Activated CD4-positive, alpha-beta memory T cell treated with anti-CD3 and anti-CD28 coated beads, Interleukin-2, amount 10 ng/mL, durations not matched to agents 7 days and 5 days (primary cell): ENCODE results near the gene TSPO. TPM values are rescaled to one million over a fixed set of nuclear protein-coding genes. Genes with fewer than 3 reads are reported as not detected.

Experiments used
- CTCF ChIA-PET: fragments of 350-600 bp; sonication (Branson Sonifier 250); formaldehyde crosslinking; loops from one replicate; lab custom pipeline; 2021; ENCODE audit warnings: antibody characterized with exemption, inconsistent platforms; lab: Charles Lee
- POLR2A ChIA-PET: fragments of 350-600 bp; sonication (Branson Sonifier 250); formaldehyde crosslinking; loops from one replicate; lab custom pipeline; 2021; ENCODE audit warnings: antibody characterized with exemption; lab: Charles Lee
- DNase-seq: peaks from one replicate; pipeline ENCODE4 v3.0.0-alpha.2; 2020
- H3K27ac Mint-ChIP-seq: one replicate; pipeline ENCODE4 v1.8.0; 2021; ENCODE audit warnings: mild to moderate bottlenecking, mixed read lengths
- H3K27me3 Mint-ChIP-seq: one replicate; pipeline ENCODE4 v1.8.0; 2021; ENCODE audit warnings: mixed read lengths
- H3K36me3 Mint-ChIP-seq: one replicate; pipeline ENCODE4 v1.8.0; 2021; ENCODE audit warnings: low read depth, mixed read lengths
- H3K4me1 Mint-ChIP-seq: one replicate; pipeline ENCODE4 v1.8.0; 2021; ENCODE audit warnings: mixed read lengths
- H3K4me3 Mint-ChIP-seq: one replicate; pipeline ENCODE4 v1.8.0; 2021; ENCODE audit warnings: mild to moderate bottlenecking, mixed read lengths
- H3K9me3 Mint-ChIP-seq: one replicate; pipeline ENCODE4 v1.8.0; 2021; ENCODE audit warnings: mixed read lengths
- total RNA-seq, 2 experiments: library from RNA; stranded (reverse); gene quantifications; one replicate each; pipeline ENCODE4 v1.2.3, GENCODE V29; 2021

TSPO gene
- total RNA-seq, 2 experiments from 2014 or later = 133 TPM

- CTCF ChIA-PET = interaction anchor here (0.7 to 1.9 kb wide), 20 partner anchors 8 to 565 kb away, joined by 3 to 9 read pairs (median 4); partner anchors contain the start of gene MCAT
- Mint-ChIP-seq H3K9me3 (no peaks in the 10 kb centered on the region), H3K27me3 (peaks cover 3% of the 10 kb centered on the region), H3K4me3 (peak overlapping the region; percentile 80), H3K4me1 (peaks cover 37% of the 10 kb centered on the region), H3K27ac (peak overlapping the region; percentile 92), H3K36me3 (peaks cover 10% of the 10 kb centered on the region)
- DNase-seq = peak; percentile 97
- POLR2A ChIA-PET = interaction anchor here (0.8 to 4.5 kb wide), 16 partner anchors 10 to 994 kb away, joined by 3 to 29 read pairs (median 4); partner anchors contain the start of genes BIK, MCAT, PARVG and POLDIP3
Observed at GRCh38 chr22:43187171-43188099, 36.1 kb downstream of the TSPO start.

- Mint-ChIP-seq H3K27me3 (peaks cover 3% of the 10 kb centered on the region), H3K4me1 (peaks cover 29% of the 10 kb centered on the region), H3K4me3 (peak overlapping the region; percentile 3), H3K36me3 (peaks cover 10% of the 10 kb centered on the region), H3K27ac (peak overlapping the region; percentile 23), H3K9me3 (no peaks in the 10 kb centered on the region)
- no peak for DNase-seq
- POLR2A ChIA-PET = interaction anchor here (1.0 kb wide), 1 partner anchor 75 kb away, joined by 3 read pairs; no protein-coding TSS in a partner anchor
- CTCF ChIA-PET = interaction anchor here (1.9 kb wide), 1 partner anchor 8 kb away, joined by 9 read pairs; no protein-coding TSS in a partner anchor
Observed at GRCh38 chr22:43188829-43189545, 37.6 kb downstream of the TSPO start.

GRCh38 chr22:43191831-43192230, 40.5 kb downstream of the TSPO start:
- CTCF ChIA-PET = no interaction called here
- peaks cover 10% of the 10 kb centered on the region for H3K27me3 Mint-ChIP-seq

GRCh38 chr22:43197271-43197941, 46.0 kb downstream of the TSPO start:
- Mint-ChIP-seq H3K4me1 (no peaks in the 10 kb centered on the region), H3K36me3 (no peaks in the 10 kb centered on the region), H3K27me3 (peaks cover 17% of the 10 kb centered on the region), H3K27ac (no peak overlapping the region), H3K9me3 (no peaks in the 10 kb centered on the region), H3K4me3 (no peak overlapping the region)
- ChIA-PET POLR2A (interaction anchor here (1.4 kb wide), 1 partner anchor 10 kb away, joined by 5 read pairs; no protein-coding TSS in a partner anchor), CTCF (interaction anchor here (2.0 kb wide), 1 partner anchor 9 kb away, joined by 9 read pairs; no protein-coding TSS in a partner anchor)
- DNase-seq = no peak

More at GRCh38 chr22:43191831-43192230, 40.5 kb downstream of the TSPO start:
- DNase-seq = no peak
- no peak overlapping the region for H3K4me3 Mint-ChIP-seq
- H3K36me3 Mint-ChIP-seq = peaks cover 7% of the 10 kb centered on the region
- H3K4me1 Mint-ChIP-seq = peaks cover 13% of the 10 kb centered on the region
- H3K27ac Mint-ChIP-seq = no peak overlapping the region
- POLR2A ChIA-PET = interaction anchor here (1.1 kb wide), 1 partner anchor 28 kb away, joined by 3 read pairs; no protein-coding TSS in a partner anchor
- H3K9me3 Mint-ChIP-seq = no peaks in the 10 kb centered on the region

GRCh38 chr22:43198126-43198525, 46.8 kb downstream of the TSPO start:
- Mint-ChIP-seq H3K36me3 (no peaks in the 10 kb centered on the region), H3K9me3 (no peaks in the 10 kb centered on the region), H3K27me3 (peaks cover 17% of the 10 kb centered on the region), H3K4me1 (no peaks in the 10 kb centered on the region), H3K27ac (no peak overlapping the region), H3K4me3 (no peak overlapping the region)
- DNase-seq = no peak
- CTCF ChIA-PET = interaction anchor here (2.0 kb wide), 1 partner anchor 10 kb away, joined by 9 read pairs; no protein-coding TSS in a partner anchor
- POLR2A ChIA-PET = interaction anchor here (1.4 kb wide), 1 partner anchor 10 kb away, joined by 5 read pairs; no protein-coding TSS in a partner anchor

GRCh38 chr22:43198936-43199335, 47.6 kb downstream of the TSPO start:
- H3K36me3 Mint-ChIP-seq = no peaks in the 10 kb centered on the region
- ChIA-PET POLR2A (no interaction called here), CTCF (no interaction called here)
- H3K4me3 Mint-ChIP-seq = no peak overlapping the region
- H3K27me3 Mint-ChIP-seq = peaks cover 17% of the 10 kb centered on the region
- H3K27ac Mint-ChIP-seq = no peak overlapping the region
- H3K4me1 Mint-ChIP-seq = no peaks in the 10 kb centered on the region
- DNase-seq = no peak
- H3K9me3 Mint-ChIP-seq = no peaks in the 10 kb centered on the region

GRCh38 chr22:43199541-43199940, 48.2 kb downstream of the TSPO start:
- ChIA-PET POLR2A (no interaction called here), CTCF (interaction anchor here (1.7 kb wide), 1 partner anchor 12 kb away, joined by 5 read pairs; no protein-coding TSS in a partner anchor)
- Mint-ChIP-seq H3K27ac (no peak overlapping the region), H3K36me3 (no peaks in the 10 kb centered on the region), H3K9me3 (no peaks in the 10 kb centered on the region), H3K27me3 (peaks cover 17% of the 10 kb centered on the region), H3K4me1 (no peaks in the 10 kb centered on the region), H3K4me3 (no peak overlapping the region)
- no peak for DNase-seq

GRCh38 chr22:43200031-43200430, 48.7 kb downstream of the TSPO start:
- ChIA-PET CTCF (interaction anchor here (1.7 kb wide), 1 partner anchor 12 kb away, joined by 5 read pairs; no protein-coding TSS in a partner anchor), POLR2A (no interaction called here)
- DNase-seq = no peak
- H3K36me3 Mint-ChIP-seq = no peaks in the 10 kb centered on the region
- no peak overlapping the region for H3K27ac Mint-ChIP-seq
- no peak overlapping the region for H3K4me3 Mint-ChIP-seq
- H3K27me3 Mint-ChIP-seq = peaks cover 13% of the 10 kb centered on the region
- no peaks in the 10 kb centered on the region for H3K9me3 Mint-ChIP-seq
- H3K4me1 Mint-ChIP-seq = no peaks in the 10 kb centered on the region

- Mint-ChIP-seq H3K27me3 (peaks cover 11% of the 10 kb centered on the region), H3K9me3 (no peaks in the 10 kb centered on the region), H3K4me3 (no peak overlapping the region), H3K4me1 (no peaks in the 10 kb centered on the region), H3K36me3 (no peaks in the 10 kb centered on the region), H3K27ac (no peak overlapping the region)
- no peak for DNase-seq
- ChIA-PET POLR2A (no interaction called here), CTCF (interaction anchor here (1.2 to 1.7 kb wide), 2 partner anchors 13 to 146 kb away, joined by 3 to 5 read pairs; no protein-coding TSS in a partner anchor)
Observed at GRCh38 chr22:43200555-43200954, 49.2 kb downstream of the TSPO start.

- Mint-ChIP-seq H3K9me3 (no peaks in the 10 kb centered on the region), H3K36me3 (no peaks in the 10 kb centered on the region), H3K4me1 (peaks cover 2% of the 10 kb centered on the region), H3K27me3 (peaks cover 9% of the 10 kb centered on the region), H3K27ac (no peak overlapping the region), H3K4me3 (no peak overlapping the region)
- ChIA-PET CTCF (interaction anchor here (1.2 kb wide), 1 partner anchor 145 kb away, joined by 3 read pairs; no protein-coding TSS in a partner anchor), POLR2A (no interaction called here)
- DNase-seq = no peak
Observed at GRCh38 chr22:43201486-43202219, 50.3 kb downstream of the TSPO start.

- Mint-ChIP-seq H3K4me1 (peaks cover 2% of the 10 kb centered on the region), H3K9me3 (no peaks in the 10 kb centered on the region), H3K36me3 (no peaks in the 10 kb centered on the region), H3K27me3 (peaks cover 5% of the 10 kb centered on the region), H3K4me3 (no peak overlapping the region), H3K27ac (no peak overlapping the region)
- no peak for DNase-seq
- ChIA-PET POLR2A (no interaction called here), CTCF (no interaction called here)
Observed at GRCh38 chr22:43202326-43202725, 51.0 kb downstream of the TSPO start.
